HTERT RPE-1 (cell line): ENCODE measurements around the gene HSFX2.
"Not testable (repeated sequence)": the region's sequence is repeated elsewhere in the genome, so short reads cannot be mapped to it uniquely, and the experiment has no call there.

ENCODE experiments used
- in situ Hi-C: fragments of 300-500 bp; cut with MboI; formaldehyde crosslinking; loops from 4 replicates; pipeline ENCODE4 v1.14.3; 2020; ENCODE audit warnings: low sequenced_read_pairs

Gene HSFX2

DNA sequence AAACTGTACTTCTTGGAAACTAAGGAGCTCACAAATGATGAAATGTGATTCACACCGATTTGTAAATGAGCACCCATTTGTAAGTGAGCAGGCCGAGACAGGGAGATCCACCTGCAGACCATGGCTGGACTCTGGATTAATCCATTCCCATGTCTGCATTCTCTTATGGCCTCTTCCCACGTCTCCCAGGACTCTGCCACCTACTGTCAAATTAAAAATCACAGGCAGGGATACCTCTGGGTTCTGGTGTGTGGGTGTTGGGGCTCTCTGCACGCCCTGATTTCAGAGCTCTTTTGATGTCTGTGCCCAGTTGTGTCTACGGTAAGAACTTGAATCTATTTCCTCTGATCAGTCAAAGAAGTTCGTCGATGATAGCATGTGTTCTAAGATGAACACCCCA, 4.1 kb downstream of the HSFX2 start:
- in situ Hi-C loops, result not testable (repeated sequence)

DNA sequence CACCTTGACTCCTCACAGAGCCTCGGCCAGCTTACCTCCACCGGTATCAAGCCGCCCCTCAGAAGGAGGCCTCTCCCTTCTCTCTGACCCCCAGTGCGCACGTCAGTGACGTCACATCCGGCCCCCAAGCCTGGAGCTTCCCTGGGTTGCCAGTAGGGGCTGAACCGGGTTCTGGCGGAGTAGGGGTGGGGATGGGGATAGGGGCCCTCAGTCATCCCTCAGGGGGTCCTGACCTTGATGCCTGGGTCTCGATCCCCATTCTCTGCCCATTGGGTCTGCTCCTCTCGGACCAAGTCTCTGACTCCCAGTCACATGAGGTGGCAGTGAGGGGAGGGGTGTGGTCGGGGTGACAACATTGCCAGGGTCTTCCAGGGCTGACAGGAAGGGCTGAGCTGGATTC, 7.8 kb downstream of the HSFX2 start, which contains the start of gene MAGEA9B:
MAGEA9B (minus strand) TSS at position 101 of the 400 bp plus-strand sequence. CDS start 4,280 bp downstream, outside the sequence.
- in situ Hi-C loops, result not testable (repeated sequence)

DNA sequence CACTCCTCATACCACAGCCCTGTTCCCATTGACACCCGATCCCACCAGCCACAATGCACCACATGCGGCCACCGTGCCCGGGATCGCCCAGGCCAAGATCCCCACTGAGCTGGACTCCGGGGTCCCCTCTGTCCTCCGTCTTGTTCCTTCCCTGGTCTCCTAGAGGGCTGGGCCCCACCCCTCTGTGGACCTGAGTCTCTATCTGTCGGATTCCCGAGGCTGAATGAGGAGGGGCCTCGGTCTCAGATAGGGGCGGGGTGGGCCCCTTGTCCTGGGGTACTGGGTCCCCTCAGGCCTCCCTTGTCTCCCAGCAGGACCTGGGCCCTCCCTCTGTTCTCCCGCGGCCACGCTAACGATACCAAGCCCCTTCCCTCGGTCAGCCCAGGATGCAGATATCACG, 9.5 kb downstream of the HSFX2 start:
- in situ Hi-C loops, result not testable (repeated sequence)

- in situ Hi-C loops, result not testable (repeated sequence)
Observed at GRCh38 chrX:149573456-149573855, 21.7 kb downstream of the HSFX2 start.

GRCh38 chrX:149572743-149573142, 22.4 kb downstream of the HSFX2 start:
- in situ Hi-C loops, result no loop called here

- in situ Hi-C loops, result no loop called here
Observed at GRCh38 chrX:149571770-149572169, 23.3 kb downstream of the HSFX2 start.

DNA sequence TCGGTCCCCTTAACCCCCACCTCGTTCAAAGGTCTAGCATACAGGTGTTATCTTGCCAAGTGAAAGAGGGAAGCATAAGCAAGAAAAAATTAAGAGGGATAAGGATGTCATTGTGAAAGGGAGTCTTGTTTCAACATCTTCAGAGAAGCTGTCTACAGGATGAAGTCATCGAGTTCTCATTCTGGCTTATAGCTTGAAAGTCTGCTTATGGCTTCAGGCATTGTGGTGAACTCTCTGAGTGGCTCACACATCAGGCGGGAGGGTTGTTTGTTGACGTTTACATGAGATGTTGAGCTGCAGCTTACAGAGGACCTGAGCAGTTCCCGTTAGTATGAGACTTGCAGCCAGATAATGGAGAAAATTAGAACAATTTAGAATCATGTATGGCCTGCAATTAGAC, 24.4 kb downstream of the HSFX2 start:
- in situ Hi-C loops, result no loop called here

- in situ Hi-C loops, result no loop called here
Observed at GRCh38 chrX:149569770-149570169, 25.3 kb downstream of the HSFX2 start.

GRCh38 chrX:149568701-149569296, 26.3 kb downstream of the HSFX2 start:
- in situ Hi-C loops, result no loop called here

- in situ Hi-C loops, result no loop called here
Observed at GRCh38 chrX:149567621-149568417, 27.3 kb downstream of the HSFX2 start.

DNA sequence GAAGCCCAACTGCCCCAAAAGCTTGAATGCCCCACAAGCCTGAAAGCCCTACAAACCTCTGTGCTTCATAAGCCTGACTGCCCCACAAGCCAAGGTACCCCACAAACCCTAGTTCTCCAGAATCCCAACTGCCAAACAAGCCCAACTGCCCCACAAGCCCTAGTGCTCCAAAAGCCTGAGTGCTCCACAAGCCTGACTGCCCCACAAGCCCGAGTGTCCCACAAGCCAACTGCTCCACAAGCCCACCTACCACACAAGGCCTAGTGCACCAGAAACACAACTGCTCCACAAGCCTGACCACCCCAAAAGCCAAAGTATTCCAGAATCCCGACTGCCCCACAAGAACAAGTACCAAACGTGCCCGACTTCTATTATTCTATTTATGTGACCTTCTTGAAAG, 31.8 kb downstream of the HSFX2 start:
- in situ Hi-C loops, result no loop called here

DNA sequence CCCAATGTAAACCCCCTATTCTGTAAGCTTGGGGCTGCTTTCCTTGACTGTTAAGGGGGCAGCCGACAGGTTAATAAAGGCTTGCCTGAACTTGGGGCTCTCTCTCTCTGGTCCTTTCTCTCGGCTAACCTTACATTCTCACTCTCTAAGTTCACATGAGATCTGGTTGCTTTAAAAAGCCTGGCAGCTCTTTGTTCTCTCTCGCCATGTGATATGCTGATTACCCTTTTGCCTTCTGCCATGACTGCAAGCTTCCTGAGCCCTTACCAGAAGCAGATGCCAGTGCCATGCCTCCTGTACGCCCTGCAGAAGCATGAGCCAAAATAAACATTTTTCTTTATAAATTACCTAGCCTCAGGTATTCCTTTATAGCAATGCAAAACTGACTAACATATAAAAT, 39.9 kb downstream of the HSFX2 start:
- in situ Hi-C loops, result not testable (repeated sequence)

DNA sequence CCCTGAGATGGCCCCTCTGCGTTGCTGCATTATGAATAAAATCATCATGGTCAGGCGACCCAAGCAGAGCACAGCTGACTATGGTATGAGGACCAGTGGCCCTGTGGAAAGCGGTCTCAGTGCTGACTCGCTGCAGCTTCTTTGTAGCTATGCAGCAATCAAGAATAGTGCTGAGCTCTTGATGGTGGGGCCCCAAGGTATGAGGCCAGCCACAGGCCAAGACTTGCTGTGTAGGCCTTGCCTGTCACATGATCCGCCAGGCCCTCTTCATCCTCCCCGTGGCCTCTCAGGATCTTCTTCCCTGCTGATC, 43.2 kb downstream of the HSFX2 start:
- in situ Hi-C loops, result not testable (repeated sequence)

DNA sequence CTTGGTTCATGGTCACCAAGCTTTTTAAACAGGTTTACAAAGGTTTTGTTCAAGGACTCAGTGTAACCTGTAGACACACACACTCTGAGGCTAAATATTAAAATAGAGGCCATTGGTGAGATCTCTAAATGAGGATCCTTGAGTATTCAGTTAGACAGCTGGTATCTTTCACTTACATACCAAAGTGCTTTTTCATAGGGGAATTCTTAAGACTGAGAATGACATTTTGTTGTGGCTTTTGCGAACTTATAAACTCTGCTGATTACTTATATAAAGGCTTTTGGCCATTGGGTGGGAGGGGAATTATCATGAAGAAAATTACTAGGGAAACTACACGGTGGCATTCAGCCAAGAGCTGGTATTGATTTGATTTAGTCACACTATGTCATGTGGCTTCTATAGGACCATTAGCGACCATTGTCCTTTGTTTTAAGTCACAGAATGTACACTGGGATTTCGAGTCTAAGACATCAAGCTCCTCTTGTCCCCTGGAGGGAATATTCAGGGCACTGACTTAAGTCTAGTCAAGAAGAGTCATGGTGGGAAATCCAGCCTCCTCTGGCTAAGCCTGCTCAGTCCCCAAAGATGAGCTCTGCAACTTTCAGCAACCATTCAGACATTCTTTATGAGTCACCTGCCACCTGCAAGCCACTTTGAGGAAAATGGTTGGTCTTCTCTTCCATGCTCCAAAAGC, 43.7 kb downstream of the HSFX2 start:
- in situ Hi-C loops, result not testable (repeated sequence)

GRCh38 chrX:149550454-149550853, 44.7 kb downstream of the HSFX2 start:
- in situ Hi-C loops, result not testable (repeated sequence)

- in situ Hi-C loops, result not testable (repeated sequence)
Observed at GRCh38 chrX:149549701-149550100, 45.4 kb downstream of the HSFX2 start, which contains the start of gene HSFX3. TSS of gene HSFX3 (minus strand) at chrX:149549924. CDS start at chrX:149549852, 72 bp downstream.

GRCh38 chrX:149547782-149548181, 47.3 kb downstream of the HSFX2 start:
- in situ Hi-C loops, result not testable (repeated sequence)

- in situ Hi-C loops, result not testable (repeated sequence)
Observed at GRCh38 chrX:149546962-149547361, 48.2 kb downstream of the HSFX2 start.

GRCh38 chrX:149545545-149546543, 49.3 kb downstream of the HSFX2 start:
- in situ Hi-C loops, result not testable (repeated sequence)
